ENCODE measurements around the gene ACTL6B.

GRCh38 chr7:100685049-100685605 lies 28.9 kb upstream of the ACTL6B start:
- TF ChIP-seq, protein P1, sequence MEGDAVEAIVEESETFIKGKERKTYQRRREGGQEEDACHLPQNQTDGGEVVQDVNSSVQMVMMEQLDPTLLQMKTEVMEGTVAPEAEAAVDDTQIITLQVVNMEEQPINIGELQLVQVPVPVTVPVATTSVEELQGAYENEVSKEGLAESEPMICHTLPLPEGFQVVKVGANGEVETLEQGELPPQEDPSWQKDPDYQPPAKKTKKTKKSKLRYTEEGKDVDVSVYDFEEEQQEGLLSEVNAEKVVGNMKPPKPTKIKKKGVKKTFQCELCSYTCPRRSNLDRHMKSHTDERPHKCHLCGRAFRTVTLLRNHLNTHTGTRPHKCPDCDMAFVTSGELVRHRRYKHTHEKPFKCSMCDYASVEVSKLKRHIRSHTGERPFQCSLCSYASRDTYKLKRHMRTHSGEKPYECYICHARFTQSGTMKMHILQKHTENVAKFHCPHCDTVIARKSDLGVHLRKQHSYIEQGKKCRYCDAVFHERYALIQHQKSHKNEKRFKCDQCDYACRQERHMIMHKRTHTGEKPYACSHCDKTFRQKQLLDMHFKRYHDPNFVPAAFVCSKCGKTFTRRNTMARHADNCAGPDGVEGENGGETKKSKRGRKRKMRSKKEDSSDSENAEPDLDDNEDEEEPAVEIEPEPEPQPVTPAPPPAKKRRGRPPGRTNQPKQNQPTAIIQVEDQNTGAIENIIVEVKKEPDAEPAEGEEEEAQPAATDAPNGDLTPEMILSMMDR (IDR thresholded peaks at IDR 0.05 in 8 of 11, conservative IDR thresholded peaks at IDR 0.05 in 3 of 11), result no peak
- TF ChIP-seq POLR2A (IDR thresholded peaks at IDR 0.05) (no peak), POLR2AphosphoS5 (IDR thresholded peaks at IDR 0.05) (peak in 1 of 3 donors; percentile 3)
